H1 (cell line): Measurements from ENCODE around the gene ZNF592. TPM values are rescaled to one million over a fixed set of nuclear protein-coding genes. Genes with fewer than 3 reads are reported as not detected.

Source experiments
- CTCF ChIA-PET: fragments of 300-600 bp; sonication (Branson Sonifier 250); formaldehyde crosslinking; loops from one replicate; lab custom pipeline; 2021; ENCODE audit not compliant: partially characterized antibody; lab: Charles Lee
- POLR2A ChIA-PET: fragments of 300-600 bp; sonication (Branson Sonifier 250); formaldehyde crosslinking; loops from one replicate; lab custom pipeline; 2021; ENCODE audit warnings: inconsistent platforms; ENCODE audit not compliant: partially characterized antibody; lab: Charles Lee
- DNase-seq, 2 experiments: peaks; one replicate each; pipeline versions ENCODE4 v3.0.0 to v3.0.0-alpha.2; 2010 to 2022; ENCODE audit warnings: low spot score in 2 of 2, low read depth in 1 of 2, mixed read lengths in 1 of 2
- FAIRE-seq: peaks from 2 replicates; lab custom pipeline; 2011; peaks lifted over from hg19 to GRCh38; lab: Jason Lieb, UNC
- H2AFZ ChIP-seq: 2 replicates; pipeline ENCODE4 v1.8.1; 2012; ENCODE audit warnings: low read length, inconsistent platforms
- H2AK5ac ChIP-seq: 2 replicates; pipeline ENCODE4 v1.6.1; 2013; ENCODE audit warnings: low read depth, low read length
- H2BK120ac ChIP-seq: replicated peaks from 2 replicates; pipeline ENCODE3; 2013; ENCODE audit warnings: low read depth, low read length, inconsistent platforms
- H2BK12ac ChIP-seq: 2 replicates; pipeline ENCODE4 v1.6.1; 2013; ENCODE audit warnings: low read depth, low read length
- H2BK15ac ChIP-seq: 2 replicates; pipeline ENCODE4 v1.6.1; 2013; ENCODE audit warnings: low read length
- H2BK20ac ChIP-seq: 2 replicates; pipeline ENCODE4 v1.6.1; 2013; ENCODE audit warnings: low read length
- H2BK5ac ChIP-seq: 2 replicates; pipeline ENCODE4 v1.6.1; 2013; ENCODE audit warnings: low read depth, low read length
- H3K14ac ChIP-seq: 2 replicates; pipeline ENCODE4 v1.6.1; 2013; ENCODE audit warnings: inconsistent platforms; ENCODE audit not compliant: insufficient read length
- H3K18ac ChIP-seq: 2 replicates; pipeline ENCODE4 v1.6.1; 2013; ENCODE audit warnings: low read length; ENCODE audit errors: extremely low read depth
- H3K23ac ChIP-seq: 2 replicates; pipeline ENCODE4 v1.6.1; 2013; ENCODE audit warnings: inconsistent platforms; ENCODE audit not compliant: insufficient read length
- H3K23me2 ChIP-seq: 2 replicates; pipeline ENCODE4 v1.6.1; 2013; ENCODE audit warnings: low read depth, low read length
- H3K27ac ChIP-seq: 2 replicates; pipeline ENCODE4 v1.6.1; 2011; ENCODE audit warnings: low read depth, low read length, inconsistent platforms
- H3K27me3 ChIP-seq, 4 experiments: replicated peaks in 1 of 4; 1 replicate in 1 of 4; 2 replicates in 3 of 4; pipeline versions ENCODE4 v1.6.1 to v1.8.1; 2011 to 2013; ENCODE audit warnings: low read length in 3 of 4, mild to moderate bottlenecking in 3 of 4, inconsistent platforms in 2 of 4, mixed read lengths in 2 of 4, moderate library complexity in 1 of 4; ENCODE audit not compliant: control insufficient read depth in 3 of 4, insufficient read depth in 3 of 4; ENCODE audit errors: extremely low read depth in 1 of 4
- H3K36me3 ChIP-seq, 4 experiments: 2 replicates each; pipeline versions ENCODE4 v1.6.1 to v1.8.1; 2011 to 2013; ENCODE audit warnings: mild to moderate bottlenecking in 4 of 4, low read length in 3 of 4, moderate library complexity in 2 of 4, control low read depth in 1 of 4, inconsistent platforms in 1 of 4; ENCODE audit not compliant: insufficient read depth in 4 of 4, control insufficient read depth in 2 of 4
- H3K4ac ChIP-seq: replicated peaks from 2 replicates; pipeline ENCODE3; 2013; ENCODE audit warnings: low read length, low read depth, mixed read lengths, inconsistent platforms; ENCODE audit not compliant: insufficient read length
- H3K4me1 ChIP-seq, 4 experiments: replicated peaks in 1 of 4; 1 replicate in 1 of 4; 2 replicates in 3 of 4; pipeline versions ENCODE4 v1.6.1 to v1.8.1; 2011 to 2013; ENCODE audit warnings: low read length in 3 of 4, inconsistent platforms in 2 of 4, mixed read lengths in 1 of 4; ENCODE audit not compliant: insufficient read depth in 4 of 4, control insufficient read depth in 3 of 4
- H3K4me2 ChIP-seq, 2 experiments: 2 replicates each; pipeline versions ENCODE4 v1.6.1 to v1.8.1; 2011 to 2013; ENCODE audit warnings: low read depth in 2 of 2, low read length in 2 of 2, control low read depth in 1 of 2, inconsistent platforms in 1 of 2, mild to moderate bottlenecking in 1 of 2; ENCODE audit not compliant: insufficient read depth in 1 of 2
- H3K4me3 ChIP-seq, 4 experiments: fragments of 200-600, 300-600 bp in 1 of 4; sonication (generic), shearing (Covaris generic), sonication (Bioruptor Twin) in 1 of 4; 2 replicates each; pipeline versions ENCODE4 v1.5.1 to v1.8.1; 2011 to 2016; ENCODE audit warnings: low read length in 4 of 4, low read depth in 3 of 4, control low read depth in 2 of 4, inconsistent platforms in 2 of 4, mild to moderate bottlenecking in 2 of 4, mixed read lengths in 1 of 4, moderate library complexity in 1 of 4; ENCODE audit not compliant: insufficient read depth in 2 of 4; ENCODE audit errors: extremely low read depth in 1 of 4
- H3K56ac ChIP-seq: replicated peaks from 2 replicates; pipeline ENCODE3; 2013; ENCODE audit warnings: low read depth, mild to moderate bottlenecking, mixed read lengths, low read length, inconsistent platforms; ENCODE audit not compliant: insufficient read length
- H3K79me1 ChIP-seq: 2 replicates; pipeline ENCODE4 v1.6.1; 2013; ENCODE audit warnings: low read depth, low read length, control low read depth
- H3K79me2 ChIP-seq, 2 experiments: 2 replicates each; pipeline versions ENCODE4 v1.6.1 to v1.8.1; 2012 to 2013; ENCODE audit warnings: low read length in 2 of 2, mild to moderate bottlenecking in 2 of 2, inconsistent platforms in 1 of 2; ENCODE audit not compliant: insufficient read depth in 2 of 2, control insufficient read depth in 1 of 2
- H3K9ac ChIP-seq, 4 experiments: replicated peaks in 1 of 4; 1 replicate in 1 of 4; 2 replicates in 3 of 4; pipeline versions ENCODE4 v1.6.1 to v1.8.1; 2011 to 2013; ENCODE audit warnings: low read depth in 3 of 4, low read length in 3 of 4, control low read depth in 2 of 4, mild to moderate bottlenecking in 2 of 4, moderate library complexity in 2 of 4, inconsistent platforms in 1 of 4; ENCODE audit errors: extremely low read depth in 1 of 4
- H3K9me3 ChIP-seq, 2 experiments: 2 replicates each; pipeline versions ENCODE4 v1.6.1 to v1.8.1; 2012 to 2013; ENCODE audit warnings: mild to moderate bottlenecking in 2 of 2, moderate library complexity in 2 of 2, control low read depth in 1 of 2, inconsistent platforms in 1 of 2, low read depth in 1 of 2, low read length in 1 of 2, mixed read lengths in 1 of 2; ENCODE audit not compliant: insufficient read depth in 2 of 2
- H4K20me1 ChIP-seq, 2 experiments: replicated peaks in 1 of 2; 2 replicates each; pipeline versions ENCODE3 to v1.8.1; 2011 to 2013; ENCODE audit warnings: inconsistent platforms in 2 of 2, low read length in 2 of 2, mild to moderate bottlenecking in 1 of 2; ENCODE audit not compliant: insufficient read depth in 2 of 2, control insufficient read depth in 1 of 2
- H4K5ac ChIP-seq: 2 replicates; pipeline ENCODE4 v1.6.1; 2013; ENCODE audit warnings: low read length, low read depth, mixed read lengths, inconsistent platforms; ENCODE audit not compliant: insufficient read length
- H4K8ac ChIP-seq: 2 replicates; pipeline ENCODE4 v1.8.0; 2013; ENCODE audit warnings: mild to moderate bottlenecking, moderate library complexity, low read length, inconsistent platforms; ENCODE audit not compliant: insufficient read depth; ENCODE audit errors: extremely low read depth
- H4K91ac ChIP-seq: replicated peaks from 2 replicates; pipeline ENCODE3; 2013; ENCODE audit warnings: low read length, mixed read lengths, inconsistent platforms; ENCODE audit not compliant: insufficient read length
- ATF2 ChIP-seq: IDR thresholded peaks from 2 replicates; pipeline ENCODE4 v1.6.1; 2012; ENCODE audit warnings: low read length, inconsistent platforms
- CEBPB ChIP-seq: IDR thresholded peaks from 2 replicates; pipeline ENCODE4 v1.6.1; 2012; ENCODE audit warnings: low read depth, low read length
- CHD1 ChIP-seq: IDR thresholded peaks from 2 replicates; pipeline ENCODE4 v1.6.1; 2012; ENCODE audit warnings: low read depth, low read length, improper control_type of control experiment
- HDAC6 ChIP-seq: IDR thresholded peaks from one replicate; pipeline ENCODE4 v1.7.1; 2012; ENCODE audit warnings: low read depth, mild to moderate bottlenecking, inconsistent platforms, low read length, moderate library complexity
- JUN ChIP-seq: IDR thresholded peaks from 2 replicates; pipeline ENCODE4 v1.6.1; 2011; ENCODE audit warnings: low read depth, mild to moderate bottlenecking, improper control_type of control experiment, low read length
- PHF8 ChIP-seq: fragments of 200-600 bp; sonication (generic); conservative IDR thresholded peaks from 2 replicates; pipeline ENCODE4 v1.7.1; 2012; ENCODE audit warnings: low read depth, mild to moderate bottlenecking, inconsistent platforms, low read length, moderate library complexity
- POU5F1 ChIP-seq: IDR thresholded peaks from 2 replicates; pipeline ENCODE4 v1.6.1; 2011; ENCODE audit warnings: low read depth, mild to moderate bottlenecking, low read length, moderate library complexity
- RAD21 ChIP-seq, 2 experiments: IDR thresholded peaks in 1 of 2; conservative IDR thresholded peaks in 1 of 2; 2 replicates each; pipeline ENCODE4 v1.6.1; 2011; ENCODE audit warnings: low read depth in 2 of 2, low read length in 2 of 2, improper control_type of control experiment in 1 of 2, inconsistent platforms in 1 of 2, mild to moderate bottlenecking in 1 of 2, moderate library complexity in 1 of 2
- SIRT6 ChIP-seq: IDR thresholded peaks from one replicate; pipeline ENCODE4 v1.7.1; 2012; ENCODE audit warnings: low read length, inconsistent platforms
- TCF12 ChIP-seq: IDR thresholded peaks from 2 replicates; pipeline ENCODE4 v1.6.1; 2011; ENCODE audit warnings: low read depth, mild to moderate bottlenecking, low read length
- YY1 ChIP-seq: IDR thresholded peaks from 2 replicates; pipeline ENCODE4 v1.6.1; 2011; ENCODE audit warnings: low read depth, mild to moderate bottlenecking, low read length
- WGBS, 2 experiments: shearing (Covaris generic) in 1 of 2; methylation state at CpG; one replicate each; pipeline versions ENCODE4 v1.1.6 to v1.1.7; 2013 to 2015; ENCODE audit warnings: low lambda C conversion rate in 2 of 2, mixed read lengths in 2 of 2, inconsistent platforms in 1 of 2, low coverage in 1 of 2, missing lambda C conversion rate in 1 of 2; ENCODE audit not compliant: insufficient replicate concordance in 2 of 2, insufficient coverage in 1 of 2, insufficient read length in 1 of 2; ENCODE audit errors: extremely low coverage in 1 of 2, missing lambda C conversion rate in 1 of 2; 5-methylcytosine and 5-hydroxymethylcytosine counted together
- polyA plus RNA-seq, 7 experiments: library from polyadenylated mRNA; depleted of rRNA in 3 of 7; stranded (reverse) in 5 of 7; unstranded in 2 of 7; fragments of >200 nt in 5 of 7; fragments of 200-250 nt in 2 of 7; gene quantifications; 1 replicate in 5 of 7; 2 replicates in 1 of 7; 4 replicates in 1 of 7; pipeline versions ENCODE4 v1.2.1 to v1.2.3, GENCODE V29; 2011 to 2013; ENCODE audit warnings: missing spikeins in 2 of 7, mixed read lengths in 2 of 7
- total RNA-seq: library from RNA; stranded (reverse); fragmentation: NEBNext Ultra II Directional; extraction: Animal tissue kit (Norgen Biotek cat#: 25700); gene quantifications from 2 replicates; pipeline ENCODE4 v1.2.1, GENCODE V29; 2021

The ZNF592 gene
- total and polyA plus RNA-seq, 2 of the 8 experiments (the other 6 are each of a cell fraction or from before 2014, with no cell fraction given): 14.2 to 33.0 TPM

- no peak overlapping the region for H2BK5ac ChIP-seq
- H3K4me3 ChIP-seq: no peak overlapping the region
- H3K9ac ChIP-seq: no peak overlapping the region
- no peak overlapping the region for H3K23ac ChIP-seq
- H2AFZ ChIP-seq: no peak overlapping the region
- H3K9me3 ChIP-seq: no peaks in the 10 kb centered on the region
- H3K4me1 ChIP-seq: peaks cover 0 to 10% (median 4%) of the 10 kb centered on the region in 4 experiments; a peak in 4 of 7 replicates
- WGBS, 2 experiments: 91% methylated on average over 6 of the region's 6 CpGs; no CpG with 5 or more reads in 1 of the 2 experiments
- no peak for FAIRE-seq
- H4K20me1 ChIP-seq: no peaks in the 10 kb centered on the region
- H2BK15ac ChIP-seq: no peak overlapping the region
- H2AK5ac ChIP-seq: no peak overlapping the region
- no peak overlapping the region for H3K14ac ChIP-seq
- H3K23me2 ChIP-seq: no peaks in the 10 kb centered on the region
- H3K27me3 ChIP-seq: no peaks in the 10 kb centered on the region
- H3K18ac ChIP-seq: no peak overlapping the region
- ChIA-PET POLR2A (interaction anchor here (0.6 to 2.0 kb wide), 8 partner anchors 9 to 254 kb away, joined by 3 to 7 read pairs (median 4); no protein-coding TSS in a partner anchor), CTCF (interaction anchor here (0.6 to 5.4 kb wide), 22 partner anchors 9 to 220 kb away, joined by 3 to 43 read pairs (median 3); no protein-coding TSS in a partner anchor)
- H3K79me1 ChIP-seq: 0 out of 2 replicates have a peak, but pooled peaks cover 4% of the 10 kb centered on the region
- no peak overlapping the region for H2BK20ac ChIP-seq
- peak overlapping the region; percentile 29 for H3K4ac ChIP-seq
- no peak for DNase-seq
- H3K36me3 ChIP-seq: 0 out of 8 replicates have a peak, but pooled peaks cover 0 to 2% (median 0%) of the 10 kb centered on the region in 4 experiments
- H3K27ac ChIP-seq: no peak overlapping the region
- no peak overlapping the region for H2BK120ac ChIP-seq
- no peak overlapping the region for H3K4me2 ChIP-seq
- H3K79me2 ChIP-seq: no peaks in the 10 kb centered on the region
- no peak overlapping the region for H2BK12ac ChIP-seq
- no peak overlapping the region for H3K56ac ChIP-seq
- H4K91ac ChIP-seq: no peak overlapping the region
- H4K5ac ChIP-seq: no peak overlapping the region
- H4K8ac ChIP-seq: no peak overlapping the region
- TF ChIP-seq JUN: no peak
- no peak for TF ChIP-seq POU5F1
- no peak for TF ChIP-seq SIRT6
- no peak for TF ChIP-seq YY1
- TF ChIP-seq ATF2: no peak
- TF ChIP-seq HDAC6: no peak
- no peak for TF ChIP-seq CHD1
- TF ChIP-seq TCF12: no peak
- no peak for TF ChIP-seq RAD21 (IDR thresholded peaks at IDR 0.05 in 1 of 2, conservative IDR thresholded peaks at IDR 0.05 in 1 of 2; ENCODE audit: low read depth in 2 of 2, low read length in 2 of 2)
- TF ChIP-seq PHF8: no peak
- no peak for TF ChIP-seq CEBPB
Measured at GRCh38 chr15:84824260-84825007, 76.0 kb downstream of the ZNF592 start.
